CD4-positive, alpha-beta T cell treated with Interleukin-17A for 4 hours (primary cell): ENCODE measurements around the gene TIGD7.
"Not testable (repeated sequence)": the region's sequence is repeated elsewhere in the genome, so short reads cannot be mapped to it uniquely, and the experiment has no call there.

Source experiments
- DNase-seq: peaks from one replicate; pipeline ENCODE4 v3.0.0-alpha.2; 2020; ENCODE audit warnings: mixed read lengths

TIGD7 gene

GRCh38 chr16:3282103-3282729 is 23.0 kb downstream of the TIGD7 start:
- DNase-seq: no peak

- DNase-seq: no peak
Measured at GRCh38 chr16:3281222-3281820, 23.9 kb downstream of the TIGD7 start.

GRCh38 chr16:3276679-3277078 is 28.6 kb downstream of the TIGD7 start:
- no peak for DNase-seq

GRCh38 chr16:3274947-3275346 is 30.3 kb downstream of the TIGD7 start:
- DNase-seq: no peak

DNA sequence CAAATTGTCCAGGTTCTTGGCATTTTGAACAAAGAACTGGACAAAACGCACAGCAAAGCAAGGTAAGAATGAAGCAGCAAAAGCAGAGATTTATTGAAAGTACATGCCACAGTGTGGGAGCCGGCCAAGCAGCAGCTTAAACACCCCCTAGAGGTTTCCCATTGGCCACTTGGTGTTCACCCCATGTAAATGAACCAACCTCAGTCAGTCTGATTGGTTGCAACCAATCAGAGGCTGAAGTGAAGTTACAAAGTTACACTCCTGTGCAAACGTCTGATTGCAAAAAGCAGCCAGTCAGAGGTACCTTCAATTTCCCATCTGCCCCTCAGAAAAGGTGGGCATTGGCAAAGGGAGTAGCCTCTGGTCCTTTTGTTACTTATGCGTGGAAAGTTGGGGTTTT is 30.7 kb downstream of the TIGD7 start:
- DNase-seq: no peak

- DNase-seq: not testable (repeated sequence)
Measured at GRCh38 chr16:3271281-3271680, 33.9 kb downstream of the TIGD7 start.

GRCh38 chr16:3270718-3271117 is 34.5 kb downstream of the TIGD7 start:
- not testable (repeated sequence) for DNase-seq

- no peak for DNase-seq
Measured at GRCh38 chr16:3268294-3268693, 36.9 kb downstream of the TIGD7 start.

GRCh38 chr16:3266873-3267537 is 38.2 kb downstream of the TIGD7 start:
- DNase-seq: no peak

DNA sequence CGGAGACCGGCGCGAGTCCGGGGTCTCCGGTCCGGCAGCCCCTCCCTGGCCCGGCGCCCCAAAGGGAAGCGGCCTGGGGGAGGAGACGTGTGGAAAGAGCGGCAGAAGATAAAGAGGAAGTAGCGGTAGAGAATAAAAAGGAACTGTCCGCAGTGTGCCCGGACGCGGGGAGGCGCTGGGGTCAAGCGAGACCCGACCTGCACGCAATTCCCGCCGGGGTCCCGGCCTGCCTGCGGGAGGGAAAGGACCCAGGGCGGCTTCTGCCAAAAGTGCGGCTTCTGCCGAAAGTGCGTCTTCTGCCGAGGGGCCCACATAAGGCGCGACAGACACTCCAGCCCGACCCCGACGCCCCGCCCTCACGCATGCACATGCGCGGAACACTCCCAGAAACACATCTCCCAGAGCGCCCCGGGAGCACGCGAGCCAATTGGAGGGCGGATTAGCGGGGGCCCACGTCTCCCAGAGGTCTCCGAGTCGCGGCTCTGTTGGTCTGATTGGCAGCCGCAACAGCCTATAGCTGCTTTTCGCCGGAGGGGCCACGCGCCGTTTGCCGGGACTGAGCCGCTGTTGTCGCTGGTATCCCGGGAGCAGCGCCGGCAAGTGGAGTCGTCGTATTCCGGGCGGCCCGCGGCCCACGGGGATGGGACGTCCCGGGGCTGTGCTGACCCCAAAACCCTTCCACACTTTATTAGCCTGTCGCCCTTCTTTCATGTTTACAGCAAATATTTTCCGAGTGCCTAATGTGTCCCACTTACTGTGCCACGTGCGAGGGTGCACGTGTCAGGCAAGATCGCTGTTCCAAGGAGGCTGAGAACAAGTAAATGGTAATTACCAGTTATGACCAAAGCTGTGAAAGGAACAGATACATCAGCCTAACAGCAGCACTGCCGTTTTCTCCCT is 40.8 kb downstream of the TIGD7 start:
- peak; percentile 97 for DNase-seq

GRCh38 chr16:3262517-3262916 is 42.7 kb downstream of the TIGD7 start:
- no peak for DNase-seq

DNA sequence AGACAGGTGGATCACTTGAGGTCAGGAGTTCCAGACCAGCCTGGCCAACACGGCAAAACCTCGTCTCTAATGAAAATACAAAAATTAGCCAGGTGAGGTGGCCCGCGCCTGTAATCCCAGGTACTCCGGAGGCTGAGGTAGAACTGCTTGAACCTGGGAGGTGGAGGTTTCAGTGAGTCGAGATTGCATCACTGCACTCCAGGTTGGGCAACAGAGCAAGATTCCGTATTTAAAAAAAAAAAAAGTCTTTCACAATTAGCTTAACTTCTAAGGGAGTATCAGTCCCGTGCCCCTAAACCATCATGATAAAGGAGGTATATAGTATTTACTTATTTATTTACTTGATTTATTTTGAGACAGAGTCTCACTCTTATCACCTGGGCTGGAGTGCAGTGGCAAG is 45.4 kb downstream of the TIGD7 start:
- DNase-seq: no peak

GRCh38 chr16:3256866-3257465 is 48.3 kb downstream of the TIGD7 start:
- no peak for DNase-seq

GRCh38 chr16:3256146-3256865 is 48.9 kb downstream of the TIGD7 start, which contains the start of gene MEFV:
TSS of gene MEFV (minus strand) at chr16:3256633. CDS start at chr16:3256587, 46 bp downstream.
- no peak for DNase-seq

DNA sequence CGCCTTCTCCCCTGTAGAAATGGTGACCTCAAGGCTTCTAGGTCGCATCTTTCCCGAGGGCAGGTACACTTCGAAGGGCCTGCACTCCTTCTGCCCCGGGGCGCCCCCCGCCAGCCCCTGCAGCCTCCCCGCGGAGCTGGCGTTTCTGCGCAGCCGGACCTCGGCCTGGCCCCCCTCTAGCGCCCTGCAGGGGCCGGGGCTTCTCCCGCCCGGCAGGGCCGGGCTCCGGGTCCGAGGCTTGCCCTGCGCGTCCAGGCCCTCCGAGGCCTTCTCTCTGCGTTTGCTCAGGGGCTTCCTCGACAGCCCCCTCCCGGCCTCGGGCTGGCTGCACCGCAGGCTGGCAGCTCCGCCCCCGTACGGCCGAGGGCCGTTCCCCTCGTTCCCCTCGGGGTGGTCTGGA is 50.9 kb downstream of the TIGD7 start:
- no peak for DNase-seq

DNA sequence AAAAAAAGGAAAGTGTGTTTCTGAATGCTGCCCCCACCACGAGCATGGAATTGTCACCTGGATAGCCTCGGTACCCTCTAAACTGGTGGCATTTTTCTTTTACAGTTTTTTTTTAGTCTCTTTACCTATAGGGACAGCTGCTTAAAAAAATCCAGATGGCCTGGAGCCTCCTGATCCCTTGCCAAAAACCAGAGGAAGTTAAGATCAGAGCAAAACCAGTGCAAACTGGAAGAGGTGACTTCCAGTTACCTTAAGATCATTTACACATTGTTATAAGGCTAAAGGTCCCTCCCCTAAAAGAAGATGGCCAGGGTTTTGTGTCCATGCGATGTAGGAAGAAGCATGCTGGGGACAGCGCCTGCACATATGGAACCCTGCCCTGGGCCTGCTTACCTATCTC is 52.3 kb downstream of the TIGD7 start:
- DNase-seq: no peak

GRCh38 chr16:3249451-3249850 is 55.8 kb downstream of the TIGD7 start:
- no peak for DNase-seq

DNA sequence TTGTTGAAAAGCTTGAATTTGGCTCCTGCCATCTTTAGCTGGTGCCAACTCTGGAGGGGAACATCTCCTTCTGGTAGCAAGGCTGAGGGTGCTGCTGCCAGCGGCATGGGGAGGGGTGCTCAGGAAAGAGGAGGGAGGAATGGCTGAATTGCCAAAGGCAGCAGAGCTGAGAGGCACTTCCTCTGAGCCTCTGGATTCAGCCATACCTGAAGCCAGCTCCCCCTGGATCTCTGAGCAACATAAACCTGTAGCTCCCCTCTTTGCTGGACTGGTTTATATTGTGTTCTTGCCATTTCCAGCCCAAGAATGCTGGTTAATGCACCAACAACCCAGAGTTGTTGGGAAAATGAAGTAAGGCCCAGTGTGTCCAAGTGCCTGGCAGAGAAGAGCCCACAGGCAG is 56.2 kb downstream of the TIGD7 start:
- no peak for DNase-seq
